Gastrocnemius medialis (tissue), 4 donors: ENCODE results near the gene KIAA0319L. TPM values are rescaled to one million over a fixed set of nuclear protein-coding genes. Genes with fewer than 3 reads are reported as not detected.

Source experiments
- ATAC-seq, 2 donors: fragments of 150-250 bp; one replicate each; pipeline ENCODE4 v1.9.1; 2016
- DNase-seq, 2 donors: peaks; one replicate each; pipeline ENCODE4 v3.0.0-alpha.2; 2019
- H3K27ac ChIP-seq, 4 donors: fragments of 200-600 bp; sonication (generic); 1 replicate in 1 of 4; 2 replicates in 3 of 4; pipeline ENCODE4 v1.5.1; 2016 to 2018; ENCODE audit warnings: mild to moderate bottlenecking in 2 of 4, moderate library complexity in 1 of 4
- H3K27me3 ChIP-seq, 3 donors: fragments of 200-600 bp; sonication (generic) in 2 of 3; 1 replicate in 1 of 3; 2 replicates in 2 of 3; pipeline versions ENCODE4 v1.5.1 to v1.6.0; 2016 to 2019; ENCODE audit warnings: mild to moderate bottlenecking in 1 of 3, moderate library complexity in 1 of 3
- H3K36me3 ChIP-seq, 2 donors: fragments of 200-600 bp; sonication (generic) in 1 of 2; one replicate each; pipeline ENCODE4 v1.5.1; 2017 to 2018
- H3K4me1 ChIP-seq, 2 donors: fragments of 200-600 bp; sonication (generic) in 1 of 2; one replicate each; pipeline ENCODE4 v1.5.1; 2016 to 2017; ENCODE audit warnings: mild to moderate bottlenecking in 2 of 2
- H3K4me3 ChIP-seq, 4 donors: fragments of 200-600 bp; sonication (generic) in 3 of 4; 1 replicate in 1 of 4; 2 replicates in 3 of 4; pipeline ENCODE4 v1.5.1; 2016 to 2019; ENCODE audit warnings: mild to moderate bottlenecking in 2 of 4
- H3K9me3 ChIP-seq, 3 donors: fragments of 200-600 bp; sonication (generic) in 2 of 3; 1 replicate in 1 of 3; 2 replicates in 2 of 3; pipeline ENCODE4 v1.5.1; 2016 to 2019
- CTCF ChIP-seq, 5 experiments: fragments of 450-650 bp in 3 of 5; fragments of 200-600 bp in 2 of 5; sonication (generic) in 2 of 5; IDR thresholded peaks in 4 of 5; conservative IDR thresholded peaks in 1 of 5; 1 replicate in 4 of 5; 2 replicates in 1 of 5; pipeline ENCODE4 v1.5.1; 2016 to 2019; ENCODE audit warnings: antibody characterized with exemption in 5 of 5, mild to moderate bottlenecking in 3 of 5, moderate library complexity in 3 of 5
- POLR2A ChIP-seq, 2 donors: fragments of 450-650 bp; IDR thresholded peaks; one replicate each; pipeline ENCODE4 v1.6.1; 2017; ENCODE audit warnings: antibody characterized with exemption in 2 of 2, mild to moderate bottlenecking in 2 of 2, moderate library complexity in 2 of 2
- in situ Hi-C, 4 donors: fragments of 200-750 bp; cut with MboI; loops; one replicate each; pipeline versions ENCODE4 v1.15.0 to v1.8.0; 2017; ENCODE audit warnings: low sequenced_read_pairs in 4 of 4
- intact Hi-C: fragments of 100-400 bp; cut with DNase I; formaldehyde crosslinking; loops from one replicate; pipeline ENCODE4 v1.15.1; 2023; ENCODE audit warnings: low total_unique reads
- total RNA-seq, 4 donors: library from RNA; depleted of rRNA; stranded (reverse); fragments of >200 nt; gene quantifications; one replicate each; pipeline versions ENCODE4 v1.1.0 to v1.2.3, GENCODE V29; 2016

The KIAA0319L gene
- total RNA-seq, 4 donors from 2014 or later = 44.4 to 85.0 (median 69.2) TPM

GRCh38 chr1:35524106-35524505 is 33.1 kb downstream of the KIAA0319L start:
- ATAC-seq = no peak
- intact Hi-C loops = no loop called here
- Histone ChIP-seq H3K4me1 (no peaks in the 10 kb centered on the region), H3K27me3 (no peaks in the 10 kb centered on the region), H3K36me3 (peaks cover 0 to 3% of the 10 kb centered on the region in 2 donors), H3K27ac (no peak overlapping the region), H3K9me3 (no peaks in the 10 kb centered on the region), H3K4me3 (no peak overlapping the region)
- TF ChIP-seq CTCF (IDR thresholded peaks at IDR 0.05 in 4 of 5, conservative IDR thresholded peaks at IDR 0.05 in 1 of 5) (no peak), POLR2A (IDR thresholded peaks at IDR 0.05) (no peak)
- DNase-seq = no peak
- in situ Hi-C loops = no loop called here

GRCh38 chr1:35519432-35519831 is 37.8 kb downstream of the KIAA0319L start:
- DNase-seq (no peak), ATAC-seq (no peak)
- Histone ChIP-seq H3K36me3 (no peaks in the 10 kb centered on the region), H3K27me3 (no peaks in the 10 kb centered on the region), H3K4me1 (peaks cover 0 to under 1% of the 10 kb centered on the region in 2 donors), H3K27ac (no peak overlapping the region), H3K4me3 (no peak overlapping the region), H3K9me3 (no peaks in the 10 kb centered on the region)
- in situ Hi-C loops (no loop called here), intact Hi-C loops (no loop called here)
- no peak for TF ChIP-seq POLR2A (IDR thresholded peaks at IDR 0.05)
- TF ChIP-seq CTCF (IDR thresholded peaks at IDR 0.05 in 4 of 5, conservative IDR thresholded peaks at IDR 0.05 in 1 of 5) = no peak

- Histone ChIP-seq H3K4me1 (peaks cover 7 to 11% of the 10 kb centered on the region in 2 donors), H3K27me3 (no peaks in the 10 kb centered on the region), H3K4me3 (no peak overlapping the region), H3K9me3 (no peaks in the 10 kb centered on the region), H3K27ac (no peak overlapping the region), H3K36me3 (no peaks in the 10 kb centered on the region)
- no peak for TF ChIP-seq CTCF (IDR thresholded peaks at IDR 0.05 in 4 of 5, conservative IDR thresholded peaks at IDR 0.05 in 1 of 5)
- DNase-seq = no peak
- intact Hi-C loops = no loop called here
- in situ Hi-C loops = no loop called here
- ATAC-seq = no peak
These were observed 39.0 kb downstream of the KIAA0319L start for GRCh38 chr1:35518183-35518582.

- ATAC-seq (no peak), DNase-seq (no peak)
- Histone ChIP-seq H3K4me3 (no peak overlapping the region), H3K27me3 (no peaks in the 10 kb centered on the region), H3K27ac (no peak overlapping the region), H3K4me1 (peaks cover 36 to 38% of the 10 kb centered on the region in 2 donors), H3K36me3 (no peaks in the 10 kb centered on the region), H3K9me3 (no peaks in the 10 kb centered on the region)
- in situ Hi-C loops (no loop called here), intact Hi-C loops (no loop called here)
- TF ChIP-seq POLR2A (IDR thresholded peaks at IDR 0.05) = no peak
These were observed 45.9 kb downstream of the KIAA0319L start for GRCh38 chr1:35511305-35511704.

GRCh38 chr1:35509558-35509957 is 47.6 kb downstream of the KIAA0319L start:
- in situ Hi-C loops = no loop called here
- H3K4me1 ChIP-seq = peaks cover 46 to 47% of the 10 kb centered on the region in 2 donors

More at GRCh38 chr1:35509558-35509957, 47.6 kb downstream of the KIAA0319L start:
- TF ChIP-seq CTCF (IDR thresholded peaks at IDR 0.05 in 4 of 5, conservative IDR thresholded peaks at IDR 0.05 in 1 of 5) (no peak), POLR2A (IDR thresholded peaks at IDR 0.05) (no peak)
- no peaks in the 10 kb centered on the region for H3K9me3 ChIP-seq
- H3K27ac ChIP-seq = no peak overlapping the region
- no peaks in the 10 kb centered on the region for H3K27me3 ChIP-seq
- H3K4me3 ChIP-seq = no peak overlapping the region
- ATAC-seq (no peak), DNase-seq (no peak)
- H3K36me3 ChIP-seq = no peaks in the 10 kb centered on the region
- intact Hi-C loops = no loop called here
